GM18873 (cell line): ENCODE measurements around the gene E4F1.
"Not testable (repeated sequence)": the region's sequence is repeated elsewhere in the genome, so short reads cannot be mapped to it uniquely, and the experiment has no call there.

Source experiments
- ATAC-seq: cut with Tn5 transposase; IDR thresholded peaks from one replicate; pipeline ENCODE4 v1.9.1; 2021; ENCODE audit warnings: mild to moderate bottlenecking, moderate library complexity, moderate number of reproducible peaks; ENCODE audit not compliant: unreplicated experiment, low FRiP score

The E4F1 gene

GRCh38 chr16:2242598-2242997, 19.2 kb downstream of the E4F1 start:
- ATAC-seq: no peak

DNA sequence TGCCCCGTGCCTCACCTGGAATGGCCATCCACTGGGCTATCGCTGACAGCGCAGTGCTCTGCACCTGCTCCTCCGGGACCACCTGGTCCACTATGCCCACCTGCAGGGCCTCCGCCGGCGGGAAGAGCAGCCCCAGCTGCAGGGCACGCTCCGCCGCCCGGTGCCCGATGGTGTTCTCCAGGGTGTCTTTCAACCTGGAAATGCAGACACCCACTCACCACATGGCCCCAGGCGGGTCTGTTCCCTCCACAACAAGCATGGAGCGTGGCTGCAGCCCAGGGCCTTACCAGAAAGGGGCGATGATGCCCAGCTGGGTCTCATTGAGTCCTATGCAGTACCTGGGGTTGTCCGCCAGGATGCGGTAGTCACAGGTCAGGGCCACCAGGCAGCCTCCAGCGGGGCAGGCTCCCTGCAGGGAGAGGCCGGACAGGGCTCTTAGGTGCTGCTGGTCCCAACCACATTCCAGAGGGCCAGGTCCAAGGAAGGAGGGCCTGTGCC, 19.7 kb downstream of the E4F1 start:
- no peak for ATAC-seq

GRCh38 chr16:2243781-2244180, 20.4 kb downstream of the E4F1 start:
- no peak for ATAC-seq

DNA sequence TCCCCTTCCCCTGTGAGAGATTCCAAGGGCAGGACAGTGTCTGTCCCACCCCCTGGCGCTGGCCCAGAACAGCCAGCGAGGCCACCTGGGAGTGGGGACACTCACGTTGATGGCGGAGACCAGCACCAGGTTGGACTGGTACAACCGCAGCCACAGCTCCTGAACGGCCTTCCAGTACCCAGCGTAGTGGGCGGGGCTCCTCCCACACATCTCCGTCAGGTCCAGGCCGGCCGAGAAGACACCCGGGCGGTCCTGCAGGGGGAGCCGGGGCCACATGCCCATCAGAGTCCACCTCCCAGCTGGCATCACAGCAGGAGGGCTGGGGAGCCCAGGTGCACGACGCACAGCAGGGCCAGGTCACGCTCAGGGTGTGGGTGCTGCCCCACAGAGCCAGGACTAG, 20.9 kb downstream of the E4F1 start:
- ATAC-seq: no peak

GRCh38 chr16:2244926-2245795, 21.8 kb downstream of the E4F1 start:
- no peak for ATAC-seq

GRCh38 chr16:2246301-2246885, 23.0 kb downstream of the E4F1 start:
- ATAC-seq: no peak

DNA sequence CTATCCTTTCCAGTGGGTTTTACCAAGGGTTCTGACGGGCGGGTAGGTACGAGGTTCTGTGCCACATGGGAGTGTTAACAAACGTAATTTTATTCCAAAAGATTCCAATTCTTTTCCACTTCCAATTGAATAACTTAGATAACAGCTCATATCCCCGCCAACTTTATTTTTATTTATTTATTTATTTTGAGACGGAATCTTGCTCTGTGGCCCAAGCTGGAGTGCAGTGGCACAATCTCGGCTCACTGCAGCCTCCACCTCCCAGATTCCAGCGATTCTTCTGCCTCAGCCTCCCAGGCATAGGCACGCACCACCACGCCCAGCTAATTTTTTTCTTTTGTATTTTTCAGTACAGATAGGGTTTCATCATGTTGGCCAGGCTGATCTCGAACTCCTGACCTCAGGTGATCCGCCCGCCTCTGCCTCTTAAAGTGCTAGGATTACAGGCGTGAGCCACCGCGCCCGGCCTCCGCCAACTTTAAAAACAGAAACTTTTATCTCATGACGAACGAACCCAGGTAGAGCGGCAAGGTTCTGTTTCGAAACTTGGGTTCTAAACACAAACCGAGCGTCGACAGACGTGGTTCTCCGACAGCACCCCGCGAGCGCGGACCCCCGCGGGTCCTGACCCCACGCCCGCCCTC, 27.4 kb downstream of the E4F1 start:
- ATAC-seq: no peak

DNA sequence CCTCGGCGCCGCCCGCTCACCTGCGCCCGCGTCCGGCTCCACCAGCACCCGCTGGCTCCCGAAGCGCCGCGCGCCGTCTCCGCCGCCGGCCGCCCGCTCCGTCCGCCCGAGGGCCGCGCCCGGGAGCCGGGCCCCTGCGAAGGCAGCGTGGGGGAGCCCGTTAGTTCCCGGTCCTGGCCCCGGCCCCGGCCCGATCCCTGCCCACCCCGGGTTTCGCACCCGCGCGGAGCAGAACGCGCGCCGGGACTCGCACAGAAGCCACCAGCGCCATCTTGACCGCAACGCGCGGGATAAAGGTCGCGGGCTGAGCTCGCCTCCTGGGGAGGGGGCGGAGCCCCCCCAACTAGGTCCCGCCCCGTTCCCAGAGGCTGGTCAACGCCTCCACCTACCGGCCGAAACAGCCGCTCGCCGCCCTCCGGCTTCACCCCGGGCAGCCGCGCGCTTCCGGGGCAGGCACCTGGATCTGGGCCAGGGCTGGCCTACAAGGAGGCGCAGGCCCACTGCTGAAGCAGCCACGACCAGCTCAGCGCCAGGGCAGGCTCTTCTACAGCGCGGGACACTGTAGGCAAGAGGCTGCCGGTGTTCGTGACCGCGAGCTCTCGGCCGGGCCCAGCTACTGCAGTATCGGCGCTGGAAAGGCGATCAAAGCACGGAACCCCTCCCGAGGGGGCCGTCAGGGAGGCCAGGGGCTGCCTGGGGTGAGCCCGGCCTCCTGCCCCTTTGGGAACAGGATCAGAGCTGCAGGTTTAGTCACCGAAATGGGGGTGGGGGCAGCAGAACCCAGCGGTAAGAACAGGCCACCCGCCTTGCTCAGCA, 28.1 kb downstream of the E4F1 start, which contains the start of gene ECI1:
Gene ECI1 (minus strand): TSS at position 292 of the 816 bp plus-strand sequence. CDS start 21 bp downstream, at position 271.
- ATAC-seq: peak; percentile 67

GRCh38 chr16:2252806-2253148, 29.4 kb downstream of the E4F1 start:
- ATAC-seq: no peak

DNA sequence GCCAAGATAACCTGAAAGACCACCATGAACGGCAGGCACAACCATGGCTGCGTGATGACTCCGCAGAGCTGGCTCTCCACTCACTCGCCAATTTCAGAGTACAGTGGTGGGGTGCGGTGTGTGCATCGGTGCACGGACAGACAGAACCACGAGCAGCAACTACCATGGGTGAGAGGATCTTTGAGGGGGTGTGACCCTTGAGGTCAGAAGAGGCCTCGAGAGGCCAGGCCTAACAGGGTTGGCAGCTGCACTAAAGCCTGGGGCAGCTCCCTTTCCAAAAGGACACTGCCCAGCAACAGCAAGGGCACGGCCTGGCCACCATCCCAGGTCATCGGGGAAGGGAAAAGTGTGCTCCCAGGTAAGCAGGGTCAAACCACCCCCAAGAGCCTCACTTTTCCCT, 29.9 kb downstream of the E4F1 start:
- no peak for ATAC-seq

- ATAC-seq: no peak
These were observed 33.2 kb downstream of the E4F1 start for GRCh38 chr16:2256531-2257140.

DNA sequence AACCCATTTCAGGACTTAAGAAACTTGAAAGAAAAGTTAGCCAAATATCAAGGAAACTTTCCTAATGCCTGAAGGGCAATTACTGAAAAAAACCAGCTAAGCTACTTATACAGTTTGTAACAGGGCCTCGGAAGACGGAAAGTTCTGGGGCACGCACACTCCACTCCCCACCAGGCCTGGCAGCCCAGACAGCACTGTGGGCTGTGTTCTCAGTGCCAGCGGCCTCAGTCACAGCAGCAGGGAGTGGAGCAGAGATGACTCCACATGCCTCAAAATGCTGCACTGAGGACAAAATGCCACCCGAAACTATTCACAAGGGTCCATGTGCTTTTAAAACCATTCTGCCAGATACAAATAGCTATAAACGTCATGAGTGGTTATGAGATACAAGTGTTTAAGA, 34.3 kb downstream of the E4F1 start:
- ATAC-seq: no peak

DNA sequence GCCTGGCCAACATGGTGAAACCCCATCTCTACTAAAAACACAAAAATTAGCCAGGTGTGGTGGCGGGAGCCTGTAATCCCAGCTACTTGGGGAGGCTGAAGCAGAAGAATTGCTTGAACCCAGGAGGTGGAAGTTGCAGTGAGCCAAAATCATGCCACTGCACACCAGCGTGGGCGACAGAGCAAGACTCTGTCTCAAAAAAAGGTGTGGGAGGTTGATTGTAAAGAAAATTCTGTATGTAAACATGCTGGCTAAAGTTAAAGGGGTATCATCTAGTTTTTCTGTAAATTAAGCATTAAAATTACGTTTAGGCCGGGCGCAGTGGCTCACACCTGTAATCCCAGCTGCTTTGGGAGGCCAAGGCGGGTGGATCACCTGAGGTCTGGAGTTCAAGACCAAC, 35.1 kb downstream of the E4F1 start:
- ATAC-seq: not testable (repeated sequence)

DNA sequence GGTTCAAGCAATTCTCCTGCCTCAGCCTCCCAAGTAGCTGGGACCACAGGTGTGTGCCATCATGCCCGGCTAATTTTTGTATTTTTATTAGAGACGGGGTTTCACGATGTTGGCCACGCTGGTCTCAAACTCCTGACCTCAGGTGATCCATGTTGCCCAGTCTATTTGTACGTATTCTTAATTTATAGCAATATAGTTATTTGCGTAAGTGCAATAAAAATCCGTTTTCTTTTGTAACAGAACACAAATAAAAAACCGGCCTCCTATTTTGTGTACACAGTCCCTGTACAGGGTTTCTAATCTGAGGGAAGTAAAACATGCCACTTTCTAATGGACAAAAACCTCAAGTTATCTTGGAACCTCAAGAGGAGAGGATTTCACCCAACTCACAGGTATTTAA, 36.9 kb downstream of the E4F1 start:
- no peak for ATAC-seq

- not testable (repeated sequence) for ATAC-seq
These were observed 39.6 kb downstream of the E4F1 start for GRCh38 chr16:2263026-2263425.

GRCh38 chr16:2266887-2267286, 43.5 kb downstream of the E4F1 start:
- not testable (repeated sequence) for ATAC-seq

DNA sequence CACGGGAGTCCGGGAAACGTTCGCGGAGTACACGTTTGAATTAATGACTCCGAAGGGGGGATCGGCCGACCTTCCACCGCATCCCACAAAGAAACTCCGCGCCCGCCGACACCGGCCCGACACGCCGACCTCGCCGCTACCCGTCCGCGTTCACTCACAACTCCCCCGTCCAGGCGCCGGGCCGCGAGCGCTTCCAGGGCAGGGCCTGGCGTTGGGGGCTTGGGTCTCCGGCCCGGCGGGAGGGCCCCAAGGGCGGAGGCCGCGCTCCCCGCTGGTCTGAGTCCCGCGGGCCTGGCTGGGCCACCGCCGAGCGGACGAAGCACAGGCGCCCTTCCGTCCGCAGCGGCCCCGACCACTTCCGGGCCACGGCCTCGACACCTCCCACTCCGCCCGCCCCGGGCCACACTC, 44.1 kb downstream of the E4F1 start:
- ATAC-seq: peak; percentile 46

- peak; percentile 63 for ATAC-seq
These were observed 44.7 kb downstream of the E4F1 start, which contains the start of gene RNPS1 for GRCh38 chr16:2267913-2268666. TSS of gene RNPS1 (minus strand) at chr16:2268126. CDS start at chr16:2264643, 3,483 bp downstream.

GRCh38 chr16:2270070-2270462, 46.7 kb downstream of the E4F1 start:
- ATAC-seq: no peak
